Skeletal muscle cell (primary cell): ENCODE results near the gene ZNF496.
"Not testable (repeated sequence)": the region's sequence is repeated elsewhere in the genome, so short reads cannot be mapped to it uniquely, and the experiment has no call there.

Experiments
- DNase-seq: peaks from one replicate; pipeline ENCODE4 v3.0.0-alpha.2; 2010; ENCODE audit warnings: low read depth
- H3K4me3 ChIP-seq: 2 replicates; pipeline ENCODE4 v1.5.1; 2011; ENCODE audit warnings: low read depth, mild to moderate bottlenecking, control low read depth, low read length, moderate library complexity

Gene ZNF496

GRCh38 chr1:247331525-247332214 is at the start of gene ZNF496:
Gene ZNF496, minus strand, starts transcription at chr1:247331867. Its CDS starts 2,289 bp downstream, at chr1:247329578.
- DNase-seq = peak; percentile 63
- peak within 1 kb of the TSS; percentile 75 for H3K4me3 ChIP-seq

GRCh38 chr1:247378334-247379073 is 46.8 kb upstream of the ZNF496 start:
- no peak overlapping the region for H3K4me3 ChIP-seq
- no peak for DNase-seq

- not testable (repeated sequence) for H3K4me3 ChIP-seq, DNase-seq
Measured at GRCh38 chr1:247377656-247378055, 46.0 kb upstream of the ZNF496 start.

GRCh38 chr1:247376659-247377058 is 45.0 kb upstream of the ZNF496 start:
- H3K4me3 ChIP-seq = no peak overlapping the region
- no peak for DNase-seq

GRCh38 chr1:247375747-247376146 is 44.1 kb upstream of the ZNF496 start:
- H3K4me3 ChIP-seq = no peak overlapping the region
- no peak for DNase-seq

- DNase-seq, H3K4me3 ChIP-seq: not testable (repeated sequence)
Measured at GRCh38 chr1:247374651-247375334, 43.1 kb upstream of the ZNF496 start.

GRCh38 chr1:247373721-247374141 is 42.1 kb upstream of the ZNF496 start:
- no peak overlapping the region for H3K4me3 ChIP-seq
- no peak for DNase-seq

GRCh38 chr1:247371801-247372259 is 40.2 kb upstream of the ZNF496 start:
- DNase-seq = no peak
- no peak overlapping the region for H3K4me3 ChIP-seq

- H3K4me3 ChIP-seq = no peak overlapping the region
- no peak for DNase-seq
Measured at GRCh38 chr1:247370786-247371732, 39.4 kb upstream of the ZNF496 start.

- no peak for DNase-seq
- H3K4me3 ChIP-seq = no peak overlapping the region
Measured at GRCh38 chr1:247368490-247369145, 37.0 kb upstream of the ZNF496 start.

GRCh38 chr1:247367786-247368422 is 36.2 kb upstream of the ZNF496 start:
- no peak overlapping the region for H3K4me3 ChIP-seq
- no peak for DNase-seq

GRCh38 chr1:247366926-247367645 is 35.4 kb upstream of the ZNF496 start:
- no peak for DNase-seq
- no peak overlapping the region for H3K4me3 ChIP-seq

GRCh38 chr1:247366345-247366744 is 34.7 kb upstream of the ZNF496 start:
- DNase-seq = not testable (repeated sequence)

GRCh38 chr1:247365023-247365422 is 33.4 kb upstream of the ZNF496 start:
- no peak for DNase-seq
- no peak overlapping the region for H3K4me3 ChIP-seq

More at GRCh38 chr1:247366345-247366744, 34.7 kb upstream of the ZNF496 start:
- H3K4me3 ChIP-seq = not testable (repeated sequence)

- H3K4me3 ChIP-seq, DNase-seq: not testable (repeated sequence)
Measured at GRCh38 chr1:247363000-247363399, 31.3 kb upstream of the ZNF496 start.

- H3K4me3 ChIP-seq = no peak overlapping the region
- no peak for DNase-seq
Measured at GRCh38 chr1:247362153-247362552, 30.5 kb upstream of the ZNF496 start.

- no peak overlapping the region for H3K4me3 ChIP-seq
- no peak for DNase-seq
Measured at GRCh38 chr1:247360991-247361731, 29.5 kb upstream of the ZNF496 start.
